GM20000 (cell line): ENCODE measurements around the gene KDM8.
"Not testable (repeated sequence)": the region's sequence is repeated elsewhere in the genome, so short reads cannot be mapped to it uniquely, and the experiment has no call there.

Experiments used
- DNase-seq: peaks from one replicate; pipeline ENCODE4 v3.0.0; 2012; ENCODE audit warnings: low spot score
- CTCF ChIP-seq: IDR thresholded peaks from 2 replicates; pipeline ENCODE4 v1.5.1; 2012; ENCODE audit warnings: mild to moderate bottlenecking, control low read depth; ENCODE audit errors: extremely low read depth, missing control alignments

KDM8 gene

GRCh38 chr16:27248036-27248435 is 44.7 kb downstream of the KDM8 start:
- no peak for TF ChIP-seq CTCF
- no peak for DNase-seq

GRCh38 chr16:27248886-27249285 is 45.6 kb downstream of the KDM8 start:
- DNase-seq = not testable (repeated sequence)

- no peak for DNase-seq
- TF ChIP-seq CTCF = no peak
Observed at GRCh38 chr16:27251541-27252205, 48.3 kb downstream of the KDM8 start.

GRCh38 chr16:27252206-27252585 is 48.9 kb downstream of the KDM8 start:
- no peak for DNase-seq
- TF ChIP-seq CTCF = no peak

GRCh38 chr16:27253526-27253930 is 50.2 kb downstream of the KDM8 start:
- TF ChIP-seq CTCF = no peak
- DNase-seq = no peak

- DNase-seq = peak; percentile 60
- no peak for TF ChIP-seq CTCF
Observed at GRCh38 chr16:27254262-27254811, 51.0 kb downstream of the KDM8 start.

- no peak for TF ChIP-seq CTCF
- no peak for DNase-seq
Observed at GRCh38 chr16:27256861-27257260, 53.5 kb downstream of the KDM8 start.

GRCh38 chr16:27257271-27257670 is 53.9 kb downstream of the KDM8 start:
- no peak for TF ChIP-seq CTCF
- no peak for DNase-seq
